GM12801 (cell line): ENCODE measurements around the gene FAM89B.

Experiments
- CTCF ChIP-seq: IDR thresholded peaks from one replicate; pipeline ENCODE4 v1.5.1; 2011; ENCODE audit warnings: control low read depth; ENCODE audit not compliant: insufficient read length; ENCODE audit errors: extremely low read depth

Gene FAM89B

GRCh38 chr11:65589444-65590239, 17.3 kb downstream of the FAM89B start:
- TF ChIP-seq CTCF, result no peak

- TF ChIP-seq CTCF, result no peak
Measured at GRCh38 chr11:65590240-65590738, 18.0 kb downstream of the FAM89B start.

GRCh38 chr11:65591939-65592857, 19.9 kb downstream of the FAM89B start:
- TF ChIP-seq CTCF, result no peak

- no peak for TF ChIP-seq CTCF
Measured at GRCh38 chr11:65592858-65593517, 20.6 kb downstream of the FAM89B start.

- TF ChIP-seq CTCF, result no peak
Measured at GRCh38 chr11:65593518-65594414, 21.4 kb downstream of the FAM89B start.

- TF ChIP-seq CTCF, result no peak
Measured at GRCh38 chr11:65595131-65595530, 22.8 kb downstream of the FAM89B start.
